ENCODE measurements around the gene GREM2. TPM values are rescaled to one million over a fixed set of nuclear protein-coding genes. Genes with fewer than 3 reads are reported as not detected.

GREM2 gene
- total and polyA plus RNA-seq, 2 of the 4 experiments (the other 2 are of a cell fraction) = 3.0 to 14.2 TPM

DNA sequence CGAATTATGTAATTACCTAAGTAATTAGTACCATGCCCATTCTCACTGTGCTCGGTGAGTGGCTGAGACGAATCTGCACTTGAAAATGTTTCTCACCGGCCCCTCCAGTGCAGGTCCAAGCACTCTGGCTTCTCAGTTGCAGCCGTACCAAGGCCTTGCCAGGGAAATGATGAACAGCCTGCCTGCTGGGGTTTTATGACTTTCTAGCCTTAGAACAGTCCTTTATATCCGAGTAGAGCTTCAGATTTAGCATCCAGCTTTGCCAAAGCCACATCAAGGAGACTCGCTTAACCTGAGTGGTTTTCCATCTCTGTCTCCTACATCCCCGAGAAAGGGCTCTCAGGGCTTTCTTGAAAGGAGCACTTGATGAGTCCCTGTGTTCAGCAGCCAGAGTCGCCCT lies 83.4 kb downstream of the GREM2 start:
- Histone ChIP-seq H3K23ac (ENCODE audit: low read depth, low read length) (no peak overlapping the region), H4K8ac (ENCODE audit: low read depth in 2 of 2, low read length in 2 of 2) (no peak overlapping the region), H4K20me1 (ENCODE audit: insufficient read depth, low read length) (no peaks in the 10 kb centered on the region), H3K9ac (ENCODE audit: low read depth, low read length) (no peak overlapping the region), H3K4me3 (ENCODE audit: insufficient read depth, low read depth, low read length) (no peak overlapping the region), H2BK120ac (ENCODE audit: low read depth, low read length) (no peak overlapping the region), H2AFZ (replicated peaks; ENCODE audit: low read length, poor library complexity) (no peak overlapping the region), H3K18ac (ENCODE audit: low read depth, low read length) (no peak overlapping the region), H3K4me2 (ENCODE audit: low read depth, low read length) (no peak overlapping the region), H3K4ac (ENCODE audit: low read depth, low read length) (no peak overlapping the region), H2BK15ac (ENCODE audit: low read depth, low read length) (no peak overlapping the region), H3K56ac (ENCODE audit: extremely low read depth, insufficient read depth, low read length) (no peak overlapping the region), H3K36me3 (ENCODE audit: control insufficient read depth, insufficient read depth, low read length) (no peaks in the 10 kb centered on the region), H3K4me1 (ENCODE audit: control insufficient read depth, insufficient read depth, low read length) (no peaks in the 10 kb centered on the region; the same call in 1 of the 2 replicates), H2AK9ac (replicated peaks; ENCODE audit: low read depth, low read length, poor library complexity) (no peak overlapping the region), H4K5ac (ENCODE audit: low read depth, low read length) (no peak overlapping the region), H3K14ac (replicated peaks; ENCODE audit: low read depth, low read length) (no peak overlapping the region), H3K9me1 (ENCODE audit: insufficient read depth, low read length) (peaks cover 3% of the 10 kb centered on the region; the same call in 1 of the 2 replicates), H3K27ac (ENCODE audit: insufficient read depth, low read length) (no peak overlapping the region), H2AK5ac (ENCODE audit: low read depth, low read length) (no peak overlapping the region), H3K79me1 (ENCODE audit: low read depth in 1 of 2, low read length in 2 of 2) (peaks cover 0 to 4% of the 10 kb centered on the region in 2 experiments; a peak in 1 of 4 replicates), H3K9me3 (ENCODE audit: control insufficient read depth, insufficient read depth, low read length) (no peaks in the 10 kb centered on the region), H2BK5ac (ENCODE audit: low read depth, low read length, poor library complexity, severe bottlenecking) (no peak overlapping the region), H4K91ac (ENCODE audit: insufficient read depth, low read depth, low read length) (no peak overlapping the region), H3K27me3 (ENCODE audit: control insufficient read depth, insufficient read depth, low read length) (no peaks in the 10 kb centered on the region), H2BK20ac (ENCODE audit: low read depth, low read length) (no peak overlapping the region)
- WGBS, 2 experiments (ENCODE audit: extremely low coverage in 2 of 2, insufficient read length in 1 of 2) = 86% methylated on average over 4 of the region's 9 CpGs; no CpG with 5 or more reads in 1 of the 2 experiments
- DNase-seq (no peak), ATAC-seq (ENCODE audit: low read depth) (no peak)
- POLR2A ChIA-PET (ENCODE audit: unreplicated experiment) = interaction anchor here (0.6 kb wide), 1 partner anchor 9 kb away, joined by 7 read pairs; no protein-coding TSS in a partner anchor
- BruUV-seq (replicated peaks) = no TSS peak
- CTCF ChIA-PET = no interaction called here
- dilution Hi-C loops (cut with HindIII; ENCODE audit: low sequenced_read_pairs, unreplicated experiment) (no loop called here), intact Hi-C loops (cut with micrococcal nuclease) (loop anchor here (5.0 kb wide), 1 partner anchor 34 kb away; no protein-coding TSS in a partner anchor), in situ Hi-C loops (cut with MboI; ENCODE audit: low sequenced_read_pairs) (no loop called here)
- TF ChIP-seq FOS (IDR thresholded peaks at IDR 0.05; ENCODE audit: low read depth, low read length) (no peak), ELK1 (IDR thresholded peaks at IDR 0.05; ENCODE audit: borderline replicate concordance, low read depth, low read length) (no peak), RAD21 (IDR thresholded peaks at IDR 0.05; ENCODE audit: low read length) (no peak), CTCF (conservative IDR thresholded peaks at IDR 0.05; ENCODE audit: low read depth, low read length) (no peak), BHLHE40 (IDR thresholded peaks at IDR 0.05; ENCODE audit: low read depth, low read length) (no peak)

Measured in IMR-90 (cell line).